Esophagus mucosa (tissue), 1 donor: Measurements from ENCODE around the gene DIS3L2. TPM values are rescaled to one million over a fixed set of nuclear protein-coding genes. Genes with fewer than 3 reads are reported as not detected.
"Not testable (repeated sequence)": the region's sequence is repeated elsewhere in the genome, so short reads cannot be mapped to it uniquely, and the experiment has no call there.

Experiments used
- ATAC-seq: fragments of 200-7000 bp; cut with Tn5 transposase; one replicate; pipeline ENCODE4 v1.9.1; 2020
- total RNA-seq: library from RNA; stranded (reverse); gene quantifications from one replicate; pipeline ENCODE4 v1.2.4, GENCODE V29; 2023
- donor health status: DM: yes; HTN: yes; CAD: no.

The DIS3L2 gene
- total RNA-seq, 1 donor from 2014 or later = 25.0 TPM

DNA sequence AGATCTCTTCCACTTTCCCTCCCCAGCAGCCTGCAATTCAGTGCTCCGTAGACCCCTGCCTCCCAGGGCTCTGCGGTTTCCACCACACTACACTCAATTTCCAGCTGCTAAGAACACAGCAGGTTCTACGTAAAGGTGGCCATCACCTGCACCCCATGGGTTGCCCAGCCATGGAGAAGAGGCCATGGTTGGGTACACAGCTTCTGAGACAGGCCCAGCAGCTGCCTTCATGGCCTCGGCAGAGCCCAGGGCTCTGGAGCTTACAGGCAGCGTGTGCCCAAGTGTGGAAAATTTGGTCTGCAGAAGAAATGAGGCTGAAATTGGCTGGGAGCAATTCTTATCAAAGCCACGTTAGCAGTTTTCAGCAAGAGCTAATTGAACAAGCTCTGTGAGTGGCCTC lies 362.5 kb downstream of the DIS3L2 start:
- ATAC-seq = not testable (repeated sequence)

DNA sequence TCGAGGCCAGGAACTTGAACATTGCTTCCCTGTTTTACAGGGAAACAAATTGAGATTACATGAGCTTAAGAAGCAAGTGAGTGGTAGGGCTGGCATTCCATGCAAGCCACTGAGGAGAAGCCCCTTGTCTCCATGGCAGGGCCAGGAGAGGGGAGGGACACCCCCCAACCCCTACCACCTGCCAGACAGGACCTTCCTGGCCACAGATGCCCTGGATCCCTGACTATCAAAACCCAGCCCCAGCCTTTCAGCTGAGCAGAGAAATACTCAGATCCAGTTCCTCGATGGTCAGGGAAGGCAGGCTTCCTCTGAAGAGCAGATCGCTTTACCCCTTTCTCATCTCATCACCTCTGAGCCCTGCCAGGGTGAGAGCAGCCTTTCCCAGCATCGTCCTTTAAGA lies 363.3 kb downstream of the DIS3L2 start:
- no peak for ATAC-seq

DNA sequence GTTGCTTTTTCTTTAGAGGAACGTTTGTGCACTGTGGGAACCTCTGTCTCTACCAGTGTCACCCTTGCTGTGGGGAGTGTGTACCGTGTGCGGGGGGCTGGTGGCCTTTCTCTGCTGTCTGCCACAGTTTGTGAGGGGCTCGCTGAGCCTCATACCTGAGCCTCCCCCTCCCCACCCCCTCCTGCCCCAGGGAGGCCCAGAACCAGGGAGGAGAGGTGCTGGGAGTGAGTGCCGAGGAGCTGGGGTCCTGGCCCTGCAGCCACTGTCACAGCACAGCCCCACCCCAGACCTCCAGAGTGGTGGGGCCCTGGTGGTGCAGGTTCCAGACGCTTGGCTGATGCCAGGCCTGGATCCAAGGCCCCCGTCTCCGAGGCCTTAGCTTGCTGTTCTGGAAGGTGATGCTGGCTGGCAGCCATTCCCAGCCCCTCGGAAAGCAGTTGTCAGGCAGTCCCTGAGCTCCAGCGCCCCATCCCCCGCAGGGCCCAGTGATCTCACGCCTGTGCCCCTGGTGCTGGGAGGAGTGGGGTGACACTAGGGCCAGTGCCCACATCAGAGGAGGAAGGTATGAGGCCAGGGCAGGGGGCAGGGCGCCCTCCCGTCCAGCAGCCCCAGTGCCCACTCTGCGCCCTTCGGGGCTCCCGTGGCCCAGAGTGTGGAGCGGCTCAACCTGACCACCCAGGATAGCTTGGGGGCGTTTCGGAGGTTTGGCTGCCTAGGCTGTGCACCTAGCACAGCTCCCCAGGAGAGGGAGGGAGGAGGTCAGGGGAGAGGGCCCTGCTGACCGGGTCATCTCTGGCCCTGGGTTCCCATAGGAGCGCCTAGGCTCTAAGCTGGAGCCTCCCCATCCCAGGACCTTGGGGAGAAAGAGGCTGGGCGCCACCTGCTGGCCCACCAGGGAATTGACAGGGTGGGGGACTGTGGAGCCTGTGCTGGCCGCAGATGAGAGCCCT lies 364.1 kb downstream of the DIS3L2 start:
- ATAC-seq = peak; percentile 68

DNA sequence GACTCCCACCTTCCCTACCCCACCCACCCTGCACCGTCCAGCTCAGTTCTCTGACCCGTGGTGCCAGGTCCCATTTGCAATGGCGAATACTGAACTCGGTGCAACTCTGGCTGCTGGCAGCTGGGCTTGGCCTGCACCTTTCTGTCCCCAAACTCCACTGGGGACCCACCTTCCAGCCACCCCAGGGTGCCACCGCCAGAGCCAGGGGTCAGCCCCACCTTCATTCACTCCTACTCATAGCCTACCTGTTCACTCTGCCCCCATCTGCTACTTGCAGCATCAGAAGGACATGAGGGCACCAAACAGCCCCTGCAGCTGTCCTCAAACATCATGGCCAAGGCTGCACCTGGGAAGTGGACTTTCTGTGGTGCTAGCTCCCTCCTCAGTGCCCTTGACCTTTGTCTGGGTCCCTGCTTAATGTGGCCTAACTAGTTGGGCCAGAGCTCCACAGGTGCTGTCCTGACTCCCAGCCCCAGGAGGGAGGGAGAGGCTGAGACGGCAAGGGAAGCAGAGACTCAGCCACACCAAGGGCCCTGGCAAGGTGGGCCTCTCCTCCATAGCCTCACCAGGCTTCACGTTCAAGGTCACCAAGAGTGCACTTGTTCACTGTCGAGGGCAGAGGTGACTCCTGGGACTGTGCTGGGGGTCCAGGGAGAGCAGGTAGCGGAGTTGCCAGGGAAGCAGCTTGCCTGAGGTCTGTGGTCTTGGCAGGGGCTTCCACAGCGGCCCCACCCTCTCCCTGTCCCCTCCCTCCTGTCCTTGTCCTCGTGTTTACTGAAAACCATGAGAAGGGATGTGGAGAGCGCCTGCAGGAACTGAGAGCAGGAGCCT lies 365.0 kb downstream of the DIS3L2 start:
- not testable (repeated sequence) for ATAC-seq

DNA sequence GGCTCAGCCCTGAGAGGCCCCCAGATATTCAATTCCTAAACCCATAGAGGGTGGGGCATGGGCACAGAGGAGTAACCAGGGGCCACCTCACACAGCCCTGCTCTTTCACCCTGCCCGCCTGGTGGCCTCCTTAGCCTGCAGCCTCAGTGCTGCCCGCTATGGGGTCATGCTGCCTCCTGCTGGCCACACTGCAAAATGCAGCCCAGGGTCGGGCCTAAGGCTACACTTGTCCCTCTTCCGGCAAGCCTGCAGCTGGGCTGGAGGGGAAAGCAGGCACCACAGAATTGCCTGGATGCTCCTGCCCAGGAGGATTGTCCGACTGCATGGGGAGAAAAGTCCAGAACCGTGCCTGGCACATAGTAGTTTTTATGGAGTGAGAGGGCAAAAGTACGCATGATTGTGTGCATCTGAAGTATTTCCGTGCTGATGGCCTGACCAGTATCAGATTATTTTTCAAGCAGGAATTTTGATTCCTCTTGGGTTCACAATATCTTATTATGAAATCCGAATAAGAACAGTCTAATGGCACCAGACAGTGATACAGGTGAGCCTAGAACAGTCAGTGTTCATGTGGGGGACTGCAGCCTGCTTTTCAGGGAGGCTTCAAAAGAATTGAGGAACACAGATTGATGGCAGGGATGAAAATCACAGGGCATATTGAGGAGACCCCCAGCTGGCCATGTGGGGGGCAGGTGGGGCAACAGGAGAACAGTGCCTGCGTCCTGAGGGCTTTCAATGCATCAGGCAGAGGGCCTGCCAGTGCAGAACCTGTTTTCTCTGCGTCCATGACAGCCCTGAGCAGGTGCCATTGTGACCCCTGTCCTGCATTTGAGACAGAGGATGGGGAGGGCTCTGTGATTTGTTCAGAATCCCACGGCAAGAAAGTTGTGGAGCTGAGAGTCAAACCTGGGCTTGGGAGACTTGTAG lies 365.9 kb downstream of the DIS3L2 start:
- ATAC-seq = peak; percentile 82

DNA sequence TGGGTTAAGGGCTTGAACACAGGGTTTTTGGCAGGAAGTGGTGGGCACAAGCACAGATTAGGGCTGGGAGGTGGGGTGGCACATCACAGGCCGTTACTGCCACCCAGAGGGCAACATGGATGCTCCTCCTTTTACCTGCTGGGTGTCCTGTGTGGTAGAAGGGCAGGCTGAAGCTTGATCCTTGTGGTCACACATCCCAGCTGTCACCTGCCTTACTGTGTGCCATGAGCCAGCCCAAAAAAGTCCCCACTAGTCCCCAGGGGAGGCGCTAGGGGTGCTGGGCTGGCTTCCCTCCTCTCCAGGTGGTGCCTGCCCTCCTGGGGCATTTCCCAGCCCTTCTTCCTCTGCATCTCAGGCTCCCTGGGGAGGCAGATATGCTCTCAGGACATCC lies 366.5 kb downstream of the DIS3L2 start:
- no peak for ATAC-seq

DNA sequence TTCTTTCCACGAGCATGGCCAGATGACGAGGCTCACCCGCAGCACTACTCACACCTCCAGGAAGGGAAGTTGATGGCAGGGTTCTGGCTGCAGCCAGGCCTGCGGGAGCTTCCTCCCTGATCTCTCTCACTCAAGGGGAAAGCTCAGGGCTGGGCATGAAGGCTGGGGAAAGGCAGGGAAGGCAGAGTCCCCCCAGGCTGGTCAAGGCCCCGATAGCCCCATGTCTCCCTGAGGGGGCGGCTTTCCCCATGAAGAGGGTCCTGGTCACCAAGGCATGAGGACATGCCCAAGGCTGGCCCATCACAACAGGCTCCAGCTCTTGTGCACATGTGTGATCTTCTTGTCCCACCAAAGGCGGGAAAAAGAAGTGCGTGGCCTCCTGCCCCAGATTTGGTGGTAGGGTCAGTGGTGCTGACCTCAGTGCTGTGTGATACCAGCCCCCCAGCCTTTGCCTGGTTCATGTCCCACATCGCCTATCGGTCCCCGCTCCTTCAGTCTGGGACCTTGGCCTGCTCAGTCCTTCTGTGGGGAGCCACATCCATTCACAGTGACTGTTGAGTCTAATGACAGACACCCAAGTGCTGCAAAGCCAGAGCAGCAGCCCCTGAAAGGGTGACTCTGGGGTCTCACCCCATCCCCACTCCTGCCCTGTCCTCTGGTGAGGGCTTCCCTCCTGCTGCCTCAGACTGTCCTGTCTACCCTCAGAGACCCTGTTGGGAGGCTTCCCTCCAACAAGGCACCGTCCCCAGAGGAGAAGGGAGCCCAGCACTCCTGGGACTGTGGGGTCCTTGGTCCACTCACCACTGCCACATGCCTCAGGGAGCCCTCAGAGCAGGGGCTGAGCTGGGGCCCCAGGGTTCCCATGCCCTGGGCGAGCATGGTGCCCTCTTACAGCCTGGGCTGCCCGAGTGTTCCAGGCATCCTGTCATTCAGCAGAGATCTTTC lies 367.3 kb downstream of the DIS3L2 start:
- no peak for ATAC-seq

DNA sequence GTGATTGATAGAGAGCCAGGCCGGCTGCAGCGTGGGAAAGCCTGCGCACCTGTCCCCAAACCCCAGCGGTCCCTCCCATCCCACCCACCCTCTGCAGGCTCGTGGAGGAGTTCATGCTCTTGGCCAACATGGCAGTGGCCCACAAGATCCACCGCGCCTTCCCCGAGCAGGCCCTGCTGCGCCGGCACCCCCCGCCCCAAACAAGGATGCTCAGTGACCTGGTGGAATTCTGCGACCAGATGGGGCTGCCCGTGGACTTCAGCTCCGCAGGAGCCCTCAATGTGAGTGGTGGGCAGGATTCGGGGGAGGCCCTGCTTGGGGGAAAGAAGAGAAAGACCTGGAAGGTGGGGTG lies 368.2 kb downstream of the DIS3L2 start:
- no peak for ATAC-seq

DNA sequence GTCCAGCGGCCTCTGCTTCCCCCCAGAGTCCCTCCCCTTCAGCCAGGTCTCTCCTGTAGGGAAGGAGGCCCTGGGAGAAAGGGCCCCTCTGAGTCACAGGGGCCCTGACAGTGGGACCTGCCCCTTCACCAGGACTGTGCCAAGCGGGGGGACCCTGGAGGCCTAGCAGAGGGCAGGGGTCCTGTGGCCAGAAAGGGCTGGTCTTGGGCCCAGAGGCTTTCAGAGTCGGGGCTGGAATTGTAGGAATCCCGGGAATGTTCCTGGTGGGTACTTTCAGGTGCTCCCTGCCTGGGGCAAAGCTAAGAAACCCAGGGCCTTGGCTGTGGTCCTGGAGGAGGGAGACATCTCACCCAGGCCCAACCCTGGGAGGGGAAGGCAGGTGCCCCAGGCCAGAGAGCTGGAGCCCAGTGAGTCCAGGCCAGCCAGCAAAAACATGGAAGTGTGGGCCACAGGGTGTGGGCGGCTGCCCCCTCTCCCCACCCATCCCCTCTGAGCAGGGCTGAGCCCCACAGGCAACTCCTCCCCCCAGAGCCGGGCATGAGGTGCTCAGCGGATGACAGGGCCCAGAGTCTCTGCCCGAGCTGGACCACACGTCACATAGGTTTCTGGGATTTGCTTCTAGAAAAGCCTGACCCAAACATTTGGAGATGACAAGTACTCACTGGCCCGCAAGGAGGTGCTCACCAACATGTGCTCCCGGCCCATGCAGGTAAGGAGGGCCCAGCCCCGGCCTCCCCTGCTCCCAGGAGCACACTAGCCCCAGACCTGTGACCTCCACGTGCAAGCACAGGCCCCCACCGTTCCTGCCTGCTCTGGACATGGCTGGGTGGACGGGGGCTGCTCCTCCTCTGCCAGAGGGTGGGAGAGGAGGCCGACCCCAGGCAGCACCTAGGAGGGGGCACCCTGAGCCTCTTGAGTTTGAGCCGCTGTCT lies 368.8 kb downstream of the DIS3L2 start:
- ATAC-seq = no peak

DNA sequence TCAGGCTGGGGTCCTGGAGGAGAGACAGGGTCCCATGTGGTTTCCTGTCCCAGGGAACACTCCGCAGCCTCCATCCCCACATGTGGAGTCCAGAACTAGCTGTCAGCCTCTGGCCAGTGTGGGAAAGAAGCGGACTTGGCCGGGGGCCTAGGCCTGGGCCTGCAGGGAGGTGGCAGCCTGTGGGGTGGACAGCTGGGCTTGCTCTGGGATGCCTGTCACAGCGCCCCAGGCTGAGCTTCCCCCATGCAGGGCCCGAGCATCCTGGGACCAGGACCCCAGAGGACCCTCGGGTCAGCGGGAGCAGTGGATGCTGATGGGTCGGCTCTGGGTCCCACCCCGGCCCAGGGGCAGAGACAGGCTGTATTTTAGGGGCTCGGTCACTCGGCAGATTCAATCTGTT lies 369.5 kb downstream of the DIS3L2 start:
- ATAC-seq = not testable (repeated sequence)

DNA sequence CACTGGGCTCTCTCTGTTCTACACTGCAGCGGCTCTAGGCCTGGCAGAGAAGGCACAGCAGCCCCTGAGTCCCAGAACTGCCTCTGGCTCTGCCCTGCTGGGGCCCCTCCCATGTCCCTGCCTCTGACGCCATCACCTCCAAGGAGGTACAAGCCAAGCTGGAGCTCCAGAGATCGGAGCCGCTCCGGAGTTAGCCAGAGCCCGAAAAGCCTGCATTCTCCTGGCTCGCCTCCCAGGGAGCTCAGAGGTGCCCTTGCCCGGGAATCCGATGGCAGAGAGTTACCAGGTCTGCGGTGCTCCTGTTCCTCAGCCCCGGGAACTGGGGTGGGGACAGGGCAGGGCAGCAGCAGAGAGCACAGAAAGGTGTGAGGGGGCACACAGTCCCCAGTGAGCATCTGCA lies 370.1 kb downstream of the DIS3L2 start:
- not testable (repeated sequence) for ATAC-seq

DNA sequence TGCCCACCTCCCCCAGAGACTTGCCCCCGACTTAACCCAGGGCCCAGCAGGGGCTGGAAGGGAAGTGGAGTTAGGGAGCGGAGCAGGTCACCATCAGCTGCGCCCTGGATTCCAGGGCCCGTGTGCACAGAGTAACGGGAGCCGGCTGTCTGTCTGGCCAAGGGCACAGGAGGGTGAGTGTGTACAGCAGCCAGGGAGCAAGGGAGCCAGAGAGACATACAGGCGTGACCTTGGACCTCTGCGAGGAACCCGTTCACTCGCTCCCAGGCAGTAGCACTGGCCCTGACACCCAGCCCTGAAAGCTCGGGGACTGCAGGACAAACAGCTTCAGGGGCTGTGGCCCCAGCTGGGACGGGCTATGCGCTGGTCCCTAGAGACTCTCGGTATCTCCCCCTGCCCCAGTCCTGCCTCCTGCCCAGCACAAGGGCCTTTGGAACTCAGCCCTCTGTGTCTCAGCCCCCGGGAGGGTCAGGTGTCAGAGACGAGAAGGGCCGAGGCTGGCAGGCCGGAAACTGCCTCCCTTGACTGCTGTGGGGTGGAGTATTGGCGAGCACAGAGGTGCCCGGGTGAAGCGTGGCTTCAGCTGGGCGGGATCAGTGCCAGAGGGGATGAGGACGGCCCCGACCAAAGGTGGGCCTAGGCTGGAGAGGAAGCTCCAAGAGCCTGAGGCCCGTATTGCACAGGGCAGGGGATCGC lies 370.9 kb downstream of the DIS3L2 start:
- not testable (repeated sequence) for ATAC-seq

DNA sequence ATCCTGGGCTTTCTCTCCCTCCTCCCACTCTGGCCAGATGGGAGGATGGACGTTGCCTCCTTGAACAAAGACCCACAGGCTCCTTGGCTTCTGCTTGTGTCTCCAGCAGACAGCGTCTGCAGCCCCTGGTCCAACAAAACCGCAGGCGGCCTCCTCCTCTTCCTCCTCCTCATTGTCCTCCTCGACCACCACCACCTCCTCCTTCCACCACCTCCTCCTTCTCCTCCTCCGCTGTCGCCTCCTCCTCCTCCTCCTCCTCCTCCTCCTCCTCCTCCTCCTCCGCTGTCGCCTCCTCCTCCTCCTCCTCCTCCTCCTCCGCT lies 371.4 kb downstream of the DIS3L2 start:
- no peak for ATAC-seq

DNA sequence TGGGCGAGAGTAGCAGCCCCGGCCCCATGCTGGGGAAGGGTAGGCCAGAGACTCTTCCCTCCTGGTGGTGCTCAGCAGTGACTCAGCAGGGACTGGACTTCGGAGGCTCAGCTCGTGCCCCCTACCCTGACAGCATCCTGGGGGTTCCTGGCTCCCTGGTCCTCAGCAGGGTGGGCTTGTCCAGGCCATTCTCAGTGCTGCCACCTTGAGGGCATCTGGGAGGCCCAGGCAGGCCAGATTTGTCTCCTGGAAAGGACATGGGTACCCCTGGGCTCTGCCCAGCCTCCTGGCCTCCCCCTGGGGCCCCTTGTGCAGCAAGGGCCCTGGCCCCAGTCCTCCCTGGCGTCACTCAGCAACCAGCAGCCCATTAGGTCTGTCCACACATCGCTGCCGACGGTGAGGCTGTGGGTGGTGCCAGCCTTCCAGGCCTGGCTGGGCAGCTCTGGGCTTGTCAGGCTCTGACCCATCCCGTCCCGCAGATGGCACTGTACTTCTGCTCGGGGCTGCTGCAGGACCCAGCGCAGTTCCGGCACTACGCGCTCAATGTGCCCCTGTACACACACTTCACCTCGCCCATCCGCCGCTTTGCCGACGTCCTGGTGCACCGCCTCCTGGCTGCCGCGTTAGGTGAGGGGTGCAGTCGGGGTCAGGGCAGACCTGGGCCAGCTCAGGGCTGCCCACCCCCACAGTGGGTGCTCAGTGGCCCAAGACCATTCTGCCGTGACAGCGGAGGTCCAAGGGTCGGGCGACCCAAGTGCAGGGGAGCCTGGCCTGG lies 372.0 kb downstream of the DIS3L2 start:
- ATAC-seq = peak; percentile 81

DNA sequence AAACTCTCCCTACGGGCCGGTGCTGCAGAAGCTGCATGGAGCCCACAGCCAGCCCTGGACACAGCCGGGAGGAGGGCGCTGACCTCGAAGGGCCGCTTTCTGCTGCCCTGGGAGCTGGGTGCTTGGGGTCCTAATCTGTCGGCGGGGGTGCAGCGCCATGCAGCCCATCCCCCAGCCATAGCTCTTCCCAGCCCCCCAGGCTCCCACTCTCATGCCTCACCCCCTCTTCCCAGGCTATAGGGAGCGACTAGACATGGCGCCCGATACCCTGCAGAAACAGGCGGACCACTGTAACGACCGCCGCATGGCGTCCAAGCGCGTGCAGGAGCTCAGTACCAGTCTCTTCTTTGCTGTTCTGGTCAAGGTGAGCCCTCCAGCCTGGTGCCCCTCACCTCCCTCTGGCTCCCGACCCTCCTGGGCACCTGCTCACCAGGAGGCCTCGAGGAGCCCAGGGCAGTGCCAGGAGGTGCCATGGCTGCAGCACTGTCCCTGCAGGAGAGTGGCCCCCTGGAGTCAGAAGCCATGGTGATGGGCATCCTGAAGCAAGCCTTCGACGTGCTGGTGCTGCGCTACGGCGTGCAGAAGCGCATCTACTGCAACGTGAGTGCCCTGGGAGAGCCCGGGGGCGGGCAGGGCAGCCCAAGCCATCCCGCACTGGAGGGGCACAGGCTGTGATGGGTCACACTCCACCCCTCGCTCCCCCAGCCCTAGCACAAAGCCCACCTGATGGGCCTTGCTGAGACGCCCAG lies 372.8 kb downstream of the DIS3L2 start:
- ATAC-seq = not testable (repeated sequence)

DNA sequence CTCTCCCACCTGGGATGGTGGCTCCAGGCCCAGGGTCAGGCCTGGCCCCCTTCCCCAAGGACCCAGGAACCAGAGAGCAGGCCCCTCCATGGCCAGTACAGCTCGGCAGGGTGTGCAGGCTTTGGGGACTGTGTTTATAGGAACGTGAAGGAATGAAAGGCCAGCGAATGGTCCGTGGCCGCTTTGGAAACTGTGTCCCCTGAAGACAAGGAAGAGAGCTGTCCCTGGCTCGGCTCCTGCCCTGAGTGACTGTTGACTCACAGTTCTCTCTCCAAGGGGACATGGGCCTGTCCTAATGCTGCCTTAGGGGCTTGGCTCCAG lies 373.3 kb downstream of the DIS3L2 start:
- not testable (repeated sequence) for ATAC-seq

DNA sequence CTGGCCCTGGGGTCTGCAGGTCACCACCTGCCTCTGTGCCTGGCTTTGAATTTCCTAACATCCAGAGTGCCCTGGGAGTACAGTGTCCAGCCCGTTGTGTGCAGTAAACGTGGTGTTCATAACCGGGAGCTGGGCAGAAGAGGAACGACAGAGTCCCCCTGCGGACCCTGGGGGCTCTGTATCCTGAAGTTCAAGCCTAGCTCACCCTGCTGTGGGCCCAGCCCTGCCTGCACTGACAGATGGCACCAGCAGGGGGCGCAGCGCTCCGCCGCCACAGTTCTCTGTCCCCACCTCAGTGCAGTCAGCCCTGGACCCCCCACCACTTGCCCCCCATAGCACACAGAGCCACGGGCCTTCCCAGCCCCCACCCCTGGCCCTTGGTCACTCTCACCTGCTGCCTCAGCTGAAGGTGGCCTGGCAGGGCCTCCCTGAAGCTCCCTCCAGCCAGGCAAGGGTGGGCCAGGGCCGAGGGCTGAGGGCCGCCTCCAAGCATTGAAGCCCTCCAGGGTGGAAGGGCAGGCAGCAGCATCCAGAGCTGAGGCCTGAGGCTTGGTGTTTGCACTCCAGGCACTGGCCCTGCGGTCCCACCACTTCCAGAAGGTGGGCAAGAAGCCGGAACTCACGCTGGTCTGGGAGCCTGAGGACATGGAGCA lies 373.8 kb downstream of the DIS3L2 start:
- not testable (repeated sequence) for ATAC-seq

DNA sequence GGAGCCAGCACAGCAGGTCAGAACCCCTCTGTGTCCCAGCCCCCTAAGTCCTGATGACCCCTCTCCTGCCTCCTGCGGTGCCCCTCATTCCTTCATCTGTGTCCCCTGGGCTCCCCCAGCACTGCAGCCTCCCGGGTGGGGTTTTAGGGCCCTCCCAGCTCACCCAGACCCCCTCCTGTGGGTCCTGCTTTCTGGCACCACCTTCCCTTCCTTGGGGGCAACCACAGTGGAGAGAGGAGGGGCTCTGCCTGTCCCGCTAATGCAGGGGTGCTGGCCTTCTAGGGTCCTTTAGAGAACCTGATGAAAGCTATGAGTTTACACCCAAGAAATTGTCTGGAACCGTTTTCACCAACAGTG lies 374.3 kb downstream of the DIS3L2 start:
- ATAC-seq = no peak
